Mesodermal cell (in vitro differentiated cells): ENCODE measurements around the gene GPRIN1.

Source experiments
- H3K27ac ChIP-seq: 2 replicates; pipeline ENCODE4 v1.7.0; 2013; ENCODE audit warnings: mild to moderate bottlenecking, low read depth, low read length, moderate library complexity; ENCODE audit not compliant: severe bottlenecking
- H3K36me3 ChIP-seq: 2 replicates; pipeline ENCODE4 v1.7.1; 2013; ENCODE audit warnings: mild to moderate bottlenecking, low read length, moderate library complexity; ENCODE audit not compliant: control insufficient read depth, insufficient read depth
- H3K4me1 ChIP-seq: one replicate; pipeline ENCODE4 v1.7.1; 2013; ENCODE audit warnings: mild to moderate bottlenecking, low read length; ENCODE audit not compliant: insufficient read depth, control insufficient read depth, poor library complexity, severe bottlenecking
- H3K4me3 ChIP-seq: 2 replicates; pipeline ENCODE4 v1.7.0; 2013; ENCODE audit warnings: low read length, control low read depth, mild to moderate bottlenecking; ENCODE audit not compliant: insufficient read depth, poor library complexity, severe bottlenecking; ENCODE audit errors: extremely low read depth
- H3K9me3 ChIP-seq: 2 replicates; pipeline ENCODE4 v1.7.1; 2013; ENCODE audit warnings: mild to moderate bottlenecking, low read length, moderate library complexity; ENCODE audit not compliant: control insufficient read depth
- WGBS, 2 experiments: methylation state at CpG; one replicate each; pipeline ENCODE4 v1.1.5; 2013; ENCODE audit warnings: missing lambda C conversion rate in 2 of 2; ENCODE audit not compliant: insufficient coverage in 2 of 2; 5-methylcytosine and 5-hydroxymethylcytosine counted together

GPRIN1 gene

GRCh38 chr5:176583076-176583475 lies 26.9 kb downstream of the GPRIN1 start:
- H3K27ac ChIP-seq = no peak overlapping the region
- H3K36me3 ChIP-seq = no peaks in the 10 kb centered on the region
- peaks cover 11% of the 10 kb centered on the region for H3K9me3 ChIP-seq
- 88 to 92% methylated on average over 3 of the region's 4 CpGs for WGBS, 2 experiments
- no peak overlapping the region for H3K4me3 ChIP-seq
- H3K4me1 ChIP-seq = no peaks in the 10 kb centered on the region

DNA sequence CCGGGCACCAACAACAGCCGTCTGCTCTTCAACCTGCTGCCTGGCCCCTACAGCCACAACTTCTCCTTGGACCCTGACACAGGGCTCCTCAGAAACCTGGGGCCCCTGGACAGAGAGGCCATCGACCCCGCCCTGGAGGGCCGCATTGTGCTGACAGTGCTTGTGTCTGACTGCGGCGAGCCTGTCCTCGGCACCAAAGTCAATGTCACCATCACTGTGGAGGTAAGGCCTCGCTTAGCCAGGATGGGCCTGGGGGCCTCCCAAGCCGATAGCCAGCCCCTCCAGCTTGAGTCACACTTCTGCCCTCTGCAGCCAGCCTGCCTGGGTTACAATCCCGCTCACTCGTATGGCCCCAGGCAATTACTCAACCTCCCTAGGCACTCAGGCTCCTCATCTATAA lies 28.6 kb downstream of the GPRIN1 start:
- Histone ChIP-seq H3K4me1 (no peaks in the 10 kb centered on the region), H3K27ac (no peak overlapping the region), H3K4me3 (no peak overlapping the region), H3K36me3 (no peaks in the 10 kb centered on the region), H3K9me3 (peaks cover 11% of the 10 kb centered on the region)
- WGBS, 2 experiments = 89 to 92% methylated on average over 9 to 10 of the region's 12 CpGs

- 72 to 86% methylated on average over 4 of the region's 4 CpGs for WGBS, 2 experiments
- Histone ChIP-seq H3K4me1 (no peaks in the 10 kb centered on the region), H3K4me3 (no peak overlapping the region), H3K27ac (no peak overlapping the region), H3K36me3 (no peaks in the 10 kb centered on the region), H3K9me3 (no peaks in the 10 kb centered on the region)
Observed at GRCh38 chr5:176579323-176579722, 30.6 kb downstream of the GPRIN1 start.

DNA sequence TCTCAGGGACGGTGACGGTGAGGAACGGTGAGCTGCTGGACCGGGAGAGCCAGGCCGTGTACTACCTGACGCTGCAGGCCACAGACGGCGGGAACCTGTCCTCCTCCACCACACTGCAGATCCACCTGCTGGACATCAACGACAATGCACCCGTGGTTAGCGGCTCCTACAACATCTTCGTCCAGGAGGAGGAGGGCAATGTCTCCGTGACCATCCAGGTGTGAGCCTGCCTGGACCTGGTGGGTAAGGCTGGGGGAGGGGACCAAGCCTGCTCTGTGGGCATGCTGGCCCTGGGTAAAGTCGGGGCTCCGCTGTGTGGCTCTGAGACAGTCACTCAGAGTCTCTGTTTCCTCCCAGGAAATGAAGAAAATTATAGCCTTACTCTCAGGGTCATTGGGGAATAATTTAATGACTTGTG lies 31.6 kb downstream of the GPRIN1 start:
- Histone ChIP-seq H3K36me3 (no peaks in the 10 kb centered on the region), H3K27ac (no peak overlapping the region), H3K4me1 (no peaks in the 10 kb centered on the region), H3K9me3 (no peaks in the 10 kb centered on the region), H3K4me3 (no peak overlapping the region)
- 22 to 24% methylated on average over 10 to 15 of the region's 15 CpGs for WGBS, 2 experiments

DNA sequence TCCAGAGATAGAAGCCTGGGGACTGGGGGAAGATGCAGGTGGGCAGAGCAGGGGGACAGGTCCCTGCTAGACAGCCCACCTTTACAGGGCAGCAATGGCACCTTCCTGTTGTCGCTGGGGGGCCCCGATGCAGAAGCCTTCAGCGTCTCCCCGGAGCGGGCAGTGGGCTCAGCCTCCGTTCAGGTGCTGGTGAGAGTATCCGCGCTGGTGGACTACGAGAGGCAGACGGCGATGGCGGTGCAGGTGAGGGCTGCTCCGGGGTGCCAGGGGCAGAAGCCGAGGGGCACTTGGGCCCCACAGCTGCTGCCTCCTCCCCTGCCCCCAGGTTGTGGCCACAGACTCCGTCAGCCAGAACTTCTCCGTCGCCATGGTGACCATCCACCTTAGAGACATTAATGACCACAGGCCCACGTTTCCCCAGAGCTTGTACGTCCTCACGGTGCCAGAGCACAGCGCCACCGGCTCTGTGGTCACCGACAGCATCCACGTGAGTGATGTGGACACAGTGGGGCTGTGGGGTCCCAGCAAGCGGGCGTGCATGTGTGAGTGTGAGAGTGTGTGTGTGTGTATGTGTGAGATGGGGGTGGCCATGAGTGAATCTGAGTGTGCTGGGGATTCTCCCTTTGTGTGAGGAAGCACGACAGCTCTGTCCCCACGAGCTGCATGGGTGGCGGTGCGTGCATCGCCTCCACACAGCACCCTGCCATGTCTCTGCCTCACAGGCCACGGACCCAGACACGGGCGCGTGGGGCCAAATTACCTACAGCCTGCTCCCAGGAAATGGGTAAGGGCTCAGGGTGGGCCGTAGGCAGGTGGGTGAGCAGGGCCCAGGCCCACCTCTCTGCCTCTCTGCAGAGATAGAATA lies 32.4 kb downstream of the GPRIN1 start:
- WGBS, 2 experiments = 91 to 96% methylated on average over 32 to 34 of the region's 36 CpGs
- Histone ChIP-seq H3K4me1 (no peaks in the 10 kb centered on the region), H3K4me3 (no peak overlapping the region), H3K27ac (no peak overlapping the region), H3K9me3 (no peaks in the 10 kb centered on the region), H3K36me3 (no peaks in the 10 kb centered on the region)

- H3K4me1 ChIP-seq = no peaks in the 10 kb centered on the region
- H3K4me3 ChIP-seq = no peak overlapping the region
- 92 to 95% methylated on average over 25 to 29 of the region's 37 CpGs for WGBS, 2 experiments
- no peaks in the 10 kb centered on the region for H3K9me3 ChIP-seq
- no peaks in the 10 kb centered on the region for H3K36me3 ChIP-seq
- H3K27ac ChIP-seq = no peak overlapping the region
Observed at GRCh38 chr5:176575488-176576422, 34.2 kb downstream of the GPRIN1 start.

DNA sequence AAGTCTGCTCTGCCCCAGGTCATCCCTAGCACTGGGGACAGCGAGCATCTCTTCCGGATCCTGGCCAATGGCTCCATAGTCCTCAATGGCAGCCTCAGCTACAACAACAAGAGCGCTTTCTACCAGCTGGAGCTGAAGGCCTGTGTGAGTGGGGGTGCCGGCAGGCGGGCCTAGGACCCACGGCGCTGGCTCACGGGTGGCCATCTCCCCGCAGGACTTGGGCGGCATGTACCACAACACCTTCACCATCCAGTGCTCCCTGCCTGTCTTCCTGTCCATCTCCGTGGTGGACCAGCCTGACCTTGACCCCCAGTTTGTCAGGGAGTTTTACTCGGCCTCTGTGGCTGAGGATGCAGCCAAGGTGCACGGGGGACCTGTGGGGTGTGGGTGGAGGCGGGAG lies 34.9 kb downstream of the GPRIN1 start:
- no peaks in the 10 kb centered on the region for H3K4me1 ChIP-seq
- WGBS, 2 experiments = 89 to 97% methylated on average over 5 to 9 of the region's 14 CpGs
- no peak overlapping the region for H3K27ac ChIP-seq
- H3K9me3 ChIP-seq = no peaks in the 10 kb centered on the region
- no peaks in the 10 kb centered on the region for H3K36me3 ChIP-seq
- H3K4me3 ChIP-seq = no peak overlapping the region

GRCh38 chr5:176574297-176574591 lies 35.7 kb downstream of the GPRIN1 start:
- no peaks in the 10 kb centered on the region for H3K9me3 ChIP-seq
- no peaks in the 10 kb centered on the region for H3K4me1 ChIP-seq
- H3K27ac ChIP-seq = no peak overlapping the region
- WGBS, 2 experiments = 53% methylated on average over 9 to 10 of the region's 10 CpGs
- no peaks in the 10 kb centered on the region for H3K36me3 ChIP-seq
- H3K4me3 ChIP-seq = no peak overlapping the region

DNA sequence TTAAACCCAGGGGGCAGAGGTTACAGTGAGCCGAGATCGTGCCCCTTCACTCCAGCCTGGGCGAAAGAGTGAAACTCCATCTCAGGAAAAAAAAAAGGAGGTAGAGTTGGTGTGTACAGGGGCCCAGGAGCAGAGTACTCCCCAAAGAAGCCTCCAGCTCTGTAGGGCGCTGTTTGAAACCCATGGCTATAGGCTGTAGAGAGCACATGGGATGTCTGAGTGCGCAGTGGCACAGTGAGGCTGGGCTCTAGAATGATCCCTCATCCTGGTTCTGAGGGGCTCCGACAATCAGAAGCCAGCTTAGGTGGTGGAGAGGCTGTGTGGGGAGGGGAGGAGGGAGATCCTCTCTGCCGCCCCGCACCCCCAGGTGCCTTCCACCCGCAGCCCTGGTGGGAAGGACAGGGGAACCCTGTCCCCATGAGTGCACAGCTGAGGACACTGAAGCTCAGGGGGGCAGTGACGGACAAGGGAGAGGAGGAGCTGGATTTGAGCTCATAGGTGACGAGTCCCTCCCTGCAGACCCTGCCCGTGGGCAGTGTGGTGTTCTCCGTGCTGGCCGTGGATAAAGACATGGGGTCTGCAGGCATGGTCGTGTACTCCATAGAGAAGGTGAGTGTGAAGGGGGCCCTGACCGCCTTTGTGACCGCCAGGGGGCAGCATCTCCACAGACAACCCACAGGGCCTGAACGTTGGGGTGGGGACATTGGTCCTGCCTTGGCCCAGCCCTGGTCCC lies 36.2 kb downstream of the GPRIN1 start:
- no peak overlapping the region for H3K4me3 ChIP-seq
- WGBS, 2 experiments = 60 to 76% methylated on average over 11 to 14 of the region's 18 CpGs
- H3K4me1 ChIP-seq = no peaks in the 10 kb centered on the region
- no peaks in the 10 kb centered on the region for H3K9me3 ChIP-seq
- H3K36me3 ChIP-seq = no peaks in the 10 kb centered on the region
- H3K27ac ChIP-seq = no peak overlapping the region

GRCh38 chr5:176570044-176570443 lies 39.9 kb downstream of the GPRIN1 start:
- 78 to 90% methylated on average over 4 to 6 of the region's 6 CpGs for WGBS, 2 experiments
- Histone ChIP-seq H3K4me1 (no peaks in the 10 kb centered on the region), H3K4me3 (no peak overlapping the region), H3K9me3 (no peaks in the 10 kb centered on the region), H3K27ac (no peak overlapping the region), H3K36me3 (no peaks in the 10 kb centered on the region)
